Spleen (tissue), 13 donors: ENCODE data around the gene CILP. TPM values are rescaled to one million over a fixed set of nuclear protein-coding genes. Genes with fewer than 3 reads are reported as not detected.

ENCODE experiments used
- DNase-seq: peaks from one replicate; pipeline ENCODE4 v3.0.0-alpha.2; 2020
- H3K27ac ChIP-seq, 8 donors: fragments of 200-600 bp; sonication (generic) in 7 of 8; 1 replicate in 4 of 8; 2 replicates in 4 of 8; pipeline versions ENCODE4 v1.5.0 to v1.8.0; 2016 to 2021; ENCODE audit warnings: inconsistent platforms in 4 of 8, mild to moderate bottlenecking in 4 of 8, moderate library complexity in 1 of 8
- H3K27me3 ChIP-seq, 7 donors: fragments of 200-600 bp; sonication (generic) in 6 of 7; replicated peaks in 1 of 7; 1 replicate in 4 of 7; 2 replicates in 3 of 7; pipeline versions ENCODE4 v1.5.0 to v1.8.0; 2016 to 2021; ENCODE audit warnings: inconsistent platforms in 3 of 7, mild to moderate bottlenecking in 1 of 7
- H3K36me3 ChIP-seq, 6 donors: fragments of 200-600 bp; sonication (generic) in 5 of 6; 1 replicate in 4 of 6; 2 replicates in 2 of 6; pipeline versions ENCODE4 v1.5.0 to v1.8.0; 2016 to 2021; ENCODE audit warnings: inconsistent platforms in 2 of 6
- H3K4me1 ChIP-seq, 6 donors: fragments of 200-600 bp; sonication (generic) in 5 of 6; 1 replicate in 3 of 6; 2 replicates in 3 of 6; pipeline versions ENCODE4 v1.5.0 to v1.8.0; 2016 to 2021; ENCODE audit warnings: inconsistent platforms in 3 of 6
- H3K4me3 ChIP-seq, 8 donors: fragments of 200-600 bp; sonication (generic) in 7 of 8; 1 replicate in 4 of 8; 2 replicates in 4 of 8; pipeline versions ENCODE4 v1.5.0 to v1.8.0; 2016 to 2021; ENCODE audit warnings: inconsistent platforms in 4 of 8, mild to moderate bottlenecking in 4 of 8, moderate library complexity in 2 of 8
- H3K9me3 ChIP-seq, 8 donors: fragments of 200-600 bp; sonication (generic) in 7 of 8; 1 replicate in 4 of 8; 2 replicates in 4 of 8; pipeline versions ENCODE4 v1.5.0 to v1.8.0; 2016 to 2021; ENCODE audit warnings: inconsistent platforms in 4 of 8
- CTCF ChIP-seq, 11 experiments: fragments of 200-600 bp in 7 of 11; fragments of 450-650 bp in 4 of 11; sonication (generic) in 4 of 11; IDR thresholded peaks in 8 of 11; conservative IDR thresholded peaks in 3 of 11; 1 replicate in 7 of 11; 2 replicates in 4 of 11; pipeline versions ENCODE4 v1.4.0 to v1.8.0; 2016 to 2021; ENCODE audit warnings: antibody characterized with exemption in 11 of 11, inconsistent platforms in 4 of 11, mild to moderate bottlenecking in 1 of 11
- POLR2A ChIP-seq, 3 donors: fragments of 450-650 bp; IDR thresholded peaks; one replicate each; pipeline ENCODE4 v1.5.1; 2017; ENCODE audit warnings: antibody characterized with exemption in 3 of 3, mild to moderate bottlenecking in 1 of 3
- POLR2AphosphoS5 ChIP-seq, 3 donors: sonication (generic); formaldehyde crosslinking; IDR thresholded peaks; one replicate each; pipeline ENCODE4 v1.5.1; 2017; ENCODE audit warnings: antibody characterized with exemption in 3 of 3
- WGBS, 5 donors: extraction: QIAGEN DNeasy Blood & Tissue Kit in 3 of 5; methylation state at CpG; one replicate each; pipeline versions ENCODE4 v1.1.5 to v1.1.7; 2013 to 2018; 5-methylcytosine and 5-hydroxymethylcytosine counted together
- intact Hi-C: fragments of 100-400 bp; cut with DNase I; formaldehyde crosslinking; loops from one replicate; pipeline ENCODE4 v1.15.0; 2023; ENCODE audit warnings: low total_unique reads
- long read RNA-seq, 2 donors: transcript quantifications; one replicate each; lab custom pipeline, GENCODE V29; 2026
- polyA plus RNA-seq, 3 donors: library from polyadenylated mRNA; stranded (reverse); fragments of 200-250 nt; gene quantifications; one replicate each; pipeline ENCODE4 v1.2.1, GENCODE V29; 2013
- total RNA-seq, 7 donors: library from RNA; depleted of rRNA in 3 of 7; stranded (reverse); fragments of >200 nt in 3 of 7; fragmentation: NEBNext Ultra II Directional in 4 of 7; extraction: Animal tissue kit (Norgen Biotek cat#: 25700) in 4 of 7; gene quantifications; one replicate each; pipeline versions ENCODE4 v1.1.0 to v1.2.1, GENCODE V29; 2016 to 2021
- donor health status: healthy with polysubstance abuse.
- donor health status: DM: no; HTN: no; CAD: no; lungs with moderate emphysema.
- donor health status: DM: no; HTN: no; CAD: no.
- donor health status: Bipolar disorder and iron deficiency.
- donor health status: healthy.
- donor health status: DM: no; HTN: no; CAD: no.
- donor health status: DM: yes; HTN: yes; CAD: no.

Gene CILP, protein sequence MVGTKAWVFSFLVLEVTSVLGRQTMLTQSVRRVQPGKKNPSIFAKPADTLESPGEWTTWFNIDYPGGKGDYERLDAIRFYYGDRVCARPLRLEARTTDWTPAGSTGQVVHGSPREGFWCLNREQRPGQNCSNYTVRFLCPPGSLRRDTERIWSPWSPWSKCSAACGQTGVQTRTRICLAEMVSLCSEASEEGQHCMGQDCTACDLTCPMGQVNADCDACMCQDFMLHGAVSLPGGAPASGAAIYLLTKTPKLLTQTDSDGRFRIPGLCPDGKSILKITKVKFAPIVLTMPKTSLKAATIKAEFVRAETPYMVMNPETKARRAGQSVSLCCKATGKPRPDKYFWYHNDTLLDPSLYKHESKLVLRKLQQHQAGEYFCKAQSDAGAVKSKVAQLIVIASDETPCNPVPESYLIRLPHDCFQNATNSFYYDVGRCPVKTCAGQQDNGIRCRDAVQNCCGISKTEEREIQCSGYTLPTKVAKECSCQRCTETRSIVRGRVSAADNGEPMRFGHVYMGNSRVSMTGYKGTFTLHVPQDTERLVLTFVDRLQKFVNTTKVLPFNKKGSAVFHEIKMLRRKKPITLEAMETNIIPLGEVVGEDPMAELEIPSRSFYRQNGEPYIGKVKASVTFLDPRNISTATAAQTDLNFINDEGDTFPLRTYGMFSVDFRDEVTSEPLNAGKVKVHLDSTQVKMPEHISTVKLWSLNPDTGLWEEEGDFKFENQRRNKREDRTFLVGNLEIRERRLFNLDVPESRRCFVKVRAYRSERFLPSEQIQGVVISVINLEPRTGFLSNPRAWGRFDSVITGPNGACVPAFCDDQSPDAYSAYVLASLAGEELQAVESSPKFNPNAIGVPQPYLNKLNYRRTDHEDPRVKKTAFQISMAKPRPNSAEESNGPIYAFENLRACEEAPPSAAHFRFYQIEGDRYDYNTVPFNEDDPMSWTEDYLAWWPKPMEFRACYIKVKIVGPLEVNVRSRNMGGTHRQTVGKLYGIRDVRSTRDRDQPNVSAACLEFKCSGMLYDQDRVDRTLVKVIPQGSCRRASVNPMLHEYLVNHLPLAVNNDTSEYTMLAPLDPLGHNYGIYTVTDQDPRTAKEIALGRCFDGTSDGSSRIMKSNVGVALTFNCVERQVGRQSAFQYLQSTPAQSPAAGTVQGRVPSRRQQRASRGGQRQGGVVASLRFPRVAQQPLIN
- total RNA-seq = under 1 TPM; 0.19 to 0.85 (median 0.34) TPM
- polyA plus RNA-seq = 1 to 10 TPM in 1 of 3 donors, under 1 TPM in 2; 0.41 to 3.1 (median 0.45) TPM
- long read RNA-seq, donor 1 = 0 reads
- long read RNA-seq, donor 2, full-length matches to known transcripts = 2 of 2 reads
- long read RNA-seq, donor 2, partial matches to known transcripts = 0 of 2 reads
- long read RNA-seq, donor 2, other reads (novel, unspliced or antisense) = 0 of 2 reads

DNA sequence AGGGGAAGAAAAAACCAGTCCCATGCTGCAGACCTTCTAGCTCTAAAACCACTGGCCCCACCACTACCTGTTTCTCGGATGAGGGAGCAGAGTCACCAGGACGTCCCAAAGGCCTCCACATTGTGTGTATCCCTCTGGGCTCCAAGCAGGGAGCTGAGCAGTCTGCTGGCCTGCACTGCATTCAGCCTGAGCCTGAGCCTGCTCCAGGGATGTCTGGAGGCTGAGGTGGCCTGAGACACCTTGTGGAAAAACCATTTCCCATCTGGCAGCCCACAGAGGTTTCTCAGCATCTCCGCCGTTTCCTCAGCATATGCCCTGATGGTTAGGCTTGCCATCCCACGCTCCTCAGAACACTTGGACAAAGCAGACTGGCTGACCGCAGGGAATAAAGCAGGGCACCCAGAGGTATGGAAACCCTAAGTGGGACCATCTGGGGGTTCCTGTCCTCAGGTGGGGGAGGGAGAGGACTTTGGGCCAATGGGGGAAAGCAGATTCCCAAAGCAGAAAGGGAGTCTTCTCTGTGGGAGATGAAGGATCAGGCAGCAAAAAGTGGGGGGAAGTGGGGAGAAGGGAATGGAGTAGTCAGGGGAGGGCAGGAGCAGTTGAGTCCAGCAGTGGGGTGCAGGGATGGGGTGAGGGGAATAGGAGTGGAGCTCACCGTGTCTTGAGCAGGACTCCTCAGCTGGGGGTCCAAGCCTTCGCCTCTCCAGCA is at the start of gene CILP:
Gene CILP, minus strand, starts transcription at position 704 of the 712 bp plus-strand sequence. CDS start 1,718 bp downstream, outside the sequence.
- H3K27me3 ChIP-seq = no peaks in the 10 kb centered on the region
- TF ChIP-seq POLR2A (IDR thresholded peaks at IDR 0.05) (no peak), POLR2AphosphoS5 (IDR thresholded peaks at IDR 0.05) (no peak), CTCF (IDR thresholded peaks at IDR 0.05 in 8 of 11, conservative IDR thresholded peaks at IDR 0.05 in 3 of 11) (no peak)
- WGBS, 5 donors = 77 to 83% (median 81%) methylated on average over 7 to 8 of the region's 8 CpGs
- no peak within 1 kb of the TSS for H3K27ac ChIP-seq
- no peak for DNase-seq
- H3K4me1 ChIP-seq = no peaks in the 10 kb centered on the region
- H3K9me3 ChIP-seq = no peaks in the 10 kb centered on the region
- intact Hi-C loops = no loop called here
- H3K36me3 ChIP-seq = no peaks in the 10 kb centered on the region
- no peak within 1 kb of the TSS for H3K4me3 ChIP-seq

DNA sequence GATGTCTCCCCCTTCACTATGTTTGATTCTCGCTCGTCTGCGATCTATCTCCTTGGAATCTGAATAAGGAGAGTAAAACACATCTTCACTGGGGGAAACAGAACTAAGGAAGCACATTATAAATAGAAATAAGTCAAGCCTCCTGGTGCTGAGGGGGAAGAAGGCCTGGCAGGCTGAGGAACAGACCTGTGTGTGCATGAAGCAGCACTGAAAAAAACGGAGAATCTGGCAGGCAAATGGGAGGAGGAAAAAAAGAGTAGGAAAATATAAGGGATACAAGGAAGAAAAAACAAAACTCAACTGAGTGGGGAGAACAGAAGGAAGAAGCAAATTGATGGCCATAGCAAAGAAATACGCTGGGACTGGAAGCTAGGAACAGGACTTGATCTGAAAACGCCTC is 49.7 kb upstream of the CILP start:
- no peak for TF ChIP-seq POLR2AphosphoS5 (IDR thresholded peaks at IDR 0.05)
- no peak for TF ChIP-seq POLR2A (IDR thresholded peaks at IDR 0.05)
- no peak for TF ChIP-seq CTCF (IDR thresholded peaks at IDR 0.05 in 8 of 11, conservative IDR thresholded peaks at IDR 0.05 in 3 of 11)
- Histone ChIP-seq H3K4me1 (no peaks in the 10 kb centered on the region), H3K36me3 (peaks cover 4 to 98% (median 58%) of the 10 kb centered on the region in 6 donors), H3K27ac (no peak overlapping the region), H3K4me3 (no peak overlapping the region), H3K9me3 (no peaks in the 10 kb centered on the region), H3K27me3 (no peaks in the 10 kb centered on the region)
- intact Hi-C loops = no loop called here
- no peak for DNase-seq
- WGBS, 5 donors = 88 to 94% (median 92%) methylated on average over 6 of the region's 6 CpGs

DNA sequence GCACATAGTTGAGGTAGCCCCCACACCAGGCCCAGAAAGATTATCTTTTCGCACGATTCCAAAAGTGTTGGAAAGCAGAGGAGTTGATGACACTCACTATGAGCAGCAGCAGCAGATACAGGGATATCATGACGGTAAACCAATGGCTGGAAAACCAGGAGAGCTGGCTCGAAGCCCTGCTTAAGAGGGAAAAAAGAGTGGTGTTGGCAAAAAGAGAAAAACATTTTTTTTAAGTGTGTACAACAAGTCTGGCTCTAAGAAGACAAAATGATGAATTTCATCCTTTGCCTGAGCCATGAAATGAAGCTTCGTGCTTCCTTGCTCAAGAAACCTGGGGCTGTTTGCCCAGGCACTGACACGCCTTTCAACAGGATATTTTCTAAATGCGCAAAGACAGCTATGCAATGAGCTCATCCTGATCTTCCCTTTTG is 48.1 kb upstream of the CILP start:
- Histone ChIP-seq H3K27me3 (no peaks in the 10 kb centered on the region), H3K27ac (peak overlapping the region in 2 of 8 donors; percentile 6 to 7), H3K36me3 (peaks cover 4 to 98% (median 50%) of the 10 kb centered on the region in 6 donors), H3K4me3 (no peak overlapping the region), H3K4me1 (no peaks in the 10 kb centered on the region), H3K9me3 (no peaks in the 10 kb centered on the region)
- TF ChIP-seq POLR2AphosphoS5 (IDR thresholded peaks at IDR 0.05) (no peak), POLR2A (IDR thresholded peaks at IDR 0.05) (no peak), CTCF (IDR thresholded peaks at IDR 0.05 in 8 of 11, conservative IDR thresholded peaks at IDR 0.05 in 3 of 11) (no peak)
- 83 to 94% (median 91%) methylated on average over 7 of the region's 7 CpGs for WGBS, 5 donors
- intact Hi-C loops = no loop called here
- no peak for DNase-seq
